GM04503 (cell line): ENCODE data around the gene PCDHGA8.
"Not testable (repeated sequence)": the region's sequence is repeated elsewhere in the genome, so short reads cannot be mapped to it uniquely, and the experiment has no call there.

ENCODE experiments used
- DNase-seq: peaks from one replicate; pipeline ENCODE4 v3.0.0-alpha.2; 2012; ENCODE audit warnings: low read depth

PCDHGA8 gene

GRCh38 chr5:141371572-141372475 is 20.6 kb upstream of the PCDHGA8 start:
- no peak for DNase-seq

DNA sequence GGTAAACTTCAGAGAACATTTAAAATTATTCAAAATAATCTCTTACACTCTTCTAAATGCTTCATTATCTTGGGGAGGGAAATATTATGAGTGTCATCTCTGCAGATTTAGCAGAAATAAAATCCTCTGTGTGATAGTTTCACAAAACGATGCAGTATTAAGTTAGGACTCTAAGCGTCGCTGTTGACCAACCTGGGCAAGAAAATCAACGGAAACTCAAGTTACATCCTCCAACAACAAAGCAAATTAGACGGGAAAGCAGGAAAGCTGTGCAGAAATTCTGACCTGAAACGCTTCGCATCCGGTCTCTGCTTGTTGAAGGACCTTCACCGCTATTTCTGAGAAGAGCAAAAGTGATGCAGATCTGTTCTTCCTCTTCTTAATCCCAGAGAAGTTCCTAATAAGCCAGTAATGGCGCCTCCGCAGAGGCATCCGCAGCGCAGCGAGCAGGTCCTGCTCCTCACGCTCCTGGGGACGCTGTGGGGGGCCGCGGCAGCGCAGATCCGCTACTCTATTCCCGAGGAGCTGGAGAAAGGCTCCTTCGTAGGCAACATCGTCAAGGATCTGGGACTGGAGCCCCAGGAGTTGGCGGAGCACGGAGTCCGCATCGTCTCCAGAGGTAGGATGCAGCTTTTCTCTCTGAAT is 18.6 kb upstream of the PCDHGA8 start, which contains the start of gene PCDHGA6:
TSS of gene PCDHGA6 (plus strand) at position 219 of the 645 bp plus-strand sequence. CDS start at position 412, 193 bp downstream.
- DNase-seq: peak; percentile 15

GRCh38 chr5:141374627-141375026 is 17.8 kb upstream of the PCDHGA8 start:
- no peak for DNase-seq

DNA sequence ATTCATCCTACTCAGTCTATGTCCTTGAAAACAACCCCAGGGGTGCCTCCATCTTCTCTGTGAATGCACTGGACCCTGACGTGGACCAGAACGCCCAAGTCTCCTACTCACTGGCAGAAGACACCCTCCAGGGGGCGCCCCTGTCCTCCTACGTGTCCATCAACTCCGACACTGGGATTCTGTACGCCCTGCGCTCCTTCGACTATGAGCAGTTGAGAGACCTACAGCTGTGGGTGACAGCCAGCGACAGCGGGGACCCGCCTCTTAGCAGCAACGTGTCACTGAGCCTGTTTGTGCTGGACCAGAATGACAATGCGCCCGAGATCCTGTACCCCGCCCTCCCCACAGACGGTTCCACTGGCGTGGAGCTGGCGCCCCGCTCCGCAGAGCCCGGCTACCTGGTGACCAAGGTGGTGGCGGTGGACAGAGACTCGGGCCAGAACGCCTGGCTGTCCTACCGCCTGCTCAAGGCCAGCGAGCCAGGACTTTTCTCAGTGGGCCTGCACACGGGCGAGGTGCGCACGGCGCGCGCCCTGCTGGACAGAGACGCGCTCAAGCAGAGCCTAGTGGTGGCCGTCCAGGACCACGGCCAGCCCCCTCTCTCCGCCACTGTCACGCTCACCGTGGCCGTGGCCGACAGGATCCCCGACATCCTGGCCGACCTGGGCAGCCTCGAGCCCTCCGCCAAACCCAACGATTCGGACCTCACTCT is 16.8 kb upstream of the PCDHGA8 start:
- not testable (repeated sequence) for DNase-seq

DNA sequence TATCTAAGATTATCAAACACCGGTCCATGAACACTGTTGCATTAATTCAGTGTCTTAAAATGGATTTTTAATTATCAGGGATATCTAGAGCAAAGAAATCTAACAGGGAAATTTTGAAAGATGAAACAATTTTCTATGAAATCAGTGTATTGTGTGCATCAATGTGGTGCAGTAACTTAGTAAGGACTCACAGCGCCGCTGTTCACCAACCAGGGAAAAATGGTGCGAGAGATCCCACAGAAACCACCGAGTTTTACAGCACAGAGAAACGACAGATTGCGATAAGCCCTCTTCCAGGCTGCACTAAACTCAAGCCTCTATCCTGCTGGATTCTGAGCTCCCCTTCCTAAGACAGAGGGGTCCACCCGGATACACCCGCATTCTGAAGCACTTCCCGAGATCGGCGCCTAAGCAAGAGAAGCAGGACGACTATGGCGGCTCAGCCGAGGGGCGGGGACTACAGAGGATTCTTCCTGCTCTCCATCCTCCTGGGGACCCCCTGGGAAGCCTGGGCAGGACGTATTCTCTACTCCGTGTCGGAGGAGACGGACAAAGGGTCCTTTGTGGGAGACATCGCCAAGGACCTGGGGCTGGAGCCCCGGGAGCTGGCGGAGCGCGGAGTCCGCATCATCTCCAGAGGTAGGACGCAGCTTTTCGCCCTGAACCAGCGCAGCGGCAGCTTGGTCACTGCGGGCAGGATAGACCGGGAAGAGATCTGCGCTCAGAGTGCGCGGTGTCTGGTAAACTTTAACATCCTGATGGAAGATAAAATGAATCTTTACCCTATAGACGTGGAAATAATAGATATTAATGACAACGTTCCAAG is 9.8 kb upstream of the PCDHGA8 start, which contains the start of gene PCDHGA7:
TSS of gene PCDHGA7 (plus strand) at position 274 of the 826 bp plus-strand sequence. CDS start at position 432, 158 bp downstream.
- DNase-seq: no peak

DNA sequence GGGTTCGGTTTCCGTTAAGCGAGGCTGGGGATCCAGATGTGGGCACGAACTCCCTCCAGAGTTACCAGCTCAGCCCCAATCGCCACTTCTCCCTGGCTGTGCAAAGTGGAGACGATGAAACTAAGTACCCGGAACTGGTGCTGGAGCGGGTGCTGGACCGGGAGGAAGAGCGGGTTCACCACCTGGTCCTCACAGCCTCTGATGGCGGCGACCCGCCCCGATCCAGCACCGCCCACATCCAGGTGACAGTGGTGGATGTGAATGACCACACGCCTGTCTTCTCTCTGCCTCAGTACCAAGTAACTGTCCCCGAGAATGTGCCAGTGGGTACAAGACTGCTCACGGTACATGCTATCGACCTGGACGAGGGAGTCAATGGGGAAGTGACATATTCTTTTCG is 9.1 kb upstream of the PCDHGA8 start:
- DNase-seq: no peak

- DNase-seq: no peak
Measured at GRCh38 chr5:141384471-141385267, 7.8 kb upstream of the PCDHGA8 start.

- DNase-seq: peak; percentile 21
Measured at GRCh38 chr5:141387557-141388311, 4.7 kb upstream of the PCDHGA8 start, which contains the start of gene PCDHGB4. TSS of gene PCDHGB4 (plus strand) at chr5:141387698. CDS start at chr5:141387885, 187 bp downstream.

GRCh38 chr5:141388661-141389060 is 3.8 kb upstream of the PCDHGA8 start:
- DNase-seq: no peak

GRCh38 chr5:141389153-141390042 is 3.0 kb upstream of the PCDHGA8 start:
- DNase-seq: no peak

DNA sequence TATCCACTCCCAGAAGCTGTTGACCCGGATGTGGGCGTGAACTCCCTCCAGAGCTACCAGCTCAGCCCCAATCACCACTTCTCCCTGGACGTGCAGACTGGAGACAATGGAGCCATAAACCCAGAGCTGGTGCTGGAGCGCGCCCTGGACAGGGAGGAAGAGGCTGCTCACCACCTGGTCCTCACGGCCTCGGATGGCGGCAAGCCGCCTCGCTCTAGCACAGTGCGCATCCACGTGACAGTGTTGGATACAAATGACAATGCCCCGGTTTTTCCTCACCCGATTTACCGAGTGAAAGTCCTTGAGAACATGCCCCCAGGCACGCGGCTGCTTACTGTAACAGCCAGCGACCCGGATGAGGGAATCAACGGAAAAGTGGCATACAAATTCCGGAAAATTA is 834 bp downstream of the PCDHGA8 start:
- no peak for DNase-seq

- DNase-seq: not testable (repeated sequence)
Measured at GRCh38 chr5:141394401-141395187, 2.2 kb downstream of the PCDHGA8 start.

- not testable (repeated sequence) for DNase-seq
Measured at GRCh38 chr5:141397756-141398551, 5.5 kb downstream of the PCDHGA8 start, which contains the start of gene PCDHGB5. TSS of gene PCDHGB5 (plus strand) at chr5:141397947. CDS start at chr5:141398128, 181 bp downstream.

DNA sequence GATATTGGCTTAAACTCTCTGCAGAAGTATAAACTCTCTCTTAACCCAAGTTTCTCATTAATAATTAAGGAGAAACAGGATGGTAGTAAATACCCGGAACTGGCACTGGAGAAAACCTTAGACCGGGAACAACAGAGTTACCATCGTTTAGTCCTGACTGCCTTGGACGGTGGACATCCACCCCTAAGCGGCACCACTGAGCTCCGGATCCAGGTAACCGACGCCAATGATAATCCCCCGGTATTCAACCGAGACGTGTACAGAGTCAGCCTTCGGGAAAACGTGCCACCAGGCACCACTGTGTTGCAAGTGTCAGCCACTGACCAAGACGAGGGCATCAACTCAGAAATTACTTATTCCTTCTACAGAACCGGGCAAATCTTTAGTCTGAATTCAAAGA is 6.2 kb downstream of the PCDHGA8 start:
- DNase-seq: no peak

DNA sequence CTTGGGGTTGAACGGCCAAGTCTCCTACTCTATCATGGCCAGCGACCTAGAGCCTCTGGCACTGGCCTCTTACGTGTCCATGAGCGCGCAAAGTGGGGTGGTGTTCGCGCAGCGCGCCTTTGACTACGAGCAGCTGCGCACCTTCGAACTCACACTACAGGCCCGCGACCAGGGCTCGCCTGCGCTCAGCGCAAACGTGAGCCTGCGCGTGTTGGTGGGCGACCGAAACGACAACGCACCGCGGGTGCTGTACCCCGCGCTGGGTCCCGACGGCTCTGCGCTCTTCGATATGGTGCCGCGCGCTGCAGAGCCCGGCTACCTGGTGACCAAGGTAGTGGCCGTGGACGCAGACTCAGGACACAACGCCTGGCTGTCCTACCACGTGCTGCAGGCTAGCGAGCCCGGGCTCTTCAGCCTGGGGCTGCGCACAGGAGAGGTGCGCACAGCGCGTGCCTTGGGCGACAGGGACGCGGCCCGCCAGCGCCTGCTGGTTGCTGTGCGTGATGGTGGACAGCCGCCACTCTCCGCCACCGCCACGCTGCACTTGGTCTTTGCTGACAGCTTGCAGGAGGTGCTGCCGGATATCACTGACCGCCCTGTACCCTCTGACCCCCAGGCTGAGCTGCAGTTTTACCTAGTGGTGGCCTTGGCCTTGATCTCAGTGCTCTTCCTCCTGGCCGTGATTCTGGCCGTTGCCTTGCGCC is 7.3 kb downstream of the PCDHGA8 start:
- no peak for DNase-seq

DNA sequence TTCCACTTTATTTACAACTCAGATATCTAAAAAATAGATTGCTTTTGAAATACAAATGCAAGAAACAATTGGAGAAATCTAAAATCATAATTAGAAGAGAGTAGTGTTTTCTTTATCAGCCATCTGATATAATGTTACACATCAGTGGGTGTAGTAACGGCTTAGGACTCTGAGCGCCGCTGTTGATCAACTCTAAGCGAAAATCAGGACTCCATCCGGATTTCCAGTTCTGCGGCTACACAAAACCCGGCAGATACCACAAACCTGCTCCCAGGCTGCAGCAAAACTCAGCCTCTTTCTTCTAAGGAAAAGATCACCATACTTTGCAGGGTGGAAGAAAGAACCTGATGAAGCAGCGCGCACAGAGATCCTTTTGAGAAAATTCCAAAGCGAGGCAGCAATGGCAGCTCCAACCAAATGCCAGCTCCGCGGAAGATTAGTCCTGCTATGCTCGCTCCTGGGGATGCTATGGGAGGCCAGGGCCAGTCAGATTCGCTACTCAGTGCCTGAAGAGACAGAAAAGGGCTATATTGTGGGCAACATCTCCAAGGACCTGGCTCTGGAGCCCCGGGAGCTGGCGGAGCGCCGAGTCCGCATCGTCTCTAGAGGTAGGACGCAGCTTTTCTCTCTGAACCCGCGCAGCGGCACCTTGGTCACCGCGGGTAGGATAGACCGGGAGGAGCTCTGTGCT is 10.3 kb downstream of the PCDHGA8 start, which contains the start of gene PCDHGA9:
TSS of gene PCDHGA9 (plus strand) at position 226 of the 691 bp plus-strand sequence. CDS start at position 401, 175 bp downstream.
- no peak for DNase-seq
